Muscle of back (tissue), 11 donors: ENCODE data around the gene IFI30. TPM values are rescaled to one million over a fixed set of nuclear protein-coding genes. Genes with fewer than 3 reads are reported as not detected.
"Not testable (repeated sequence)": the region's sequence is repeated elsewhere in the genome, so short reads cannot be mapped to it uniquely, and the experiment has no call there.

Experiments
- DNase-seq, 3 donors: peaks; one replicate each; pipeline versions ENCODE4 v3.0.0 to v3.0.0-alpha.2; 2013
- polyA plus RNA-seq, 10 donors: library from polyadenylated mRNA; unstranded; fragments of 120-200 nt; gene quantifications; one replicate each; pipeline ENCODE4 v1.2.1, GENCODE V29; 2013; ENCODE audit not compliant: insufficient read length in 10 of 10

The IFI30 gene
- polyA plus RNA-seq, 10 donors = 0.50 to 1.8 (median 1.1) TPM; not detected in 3

DNA sequence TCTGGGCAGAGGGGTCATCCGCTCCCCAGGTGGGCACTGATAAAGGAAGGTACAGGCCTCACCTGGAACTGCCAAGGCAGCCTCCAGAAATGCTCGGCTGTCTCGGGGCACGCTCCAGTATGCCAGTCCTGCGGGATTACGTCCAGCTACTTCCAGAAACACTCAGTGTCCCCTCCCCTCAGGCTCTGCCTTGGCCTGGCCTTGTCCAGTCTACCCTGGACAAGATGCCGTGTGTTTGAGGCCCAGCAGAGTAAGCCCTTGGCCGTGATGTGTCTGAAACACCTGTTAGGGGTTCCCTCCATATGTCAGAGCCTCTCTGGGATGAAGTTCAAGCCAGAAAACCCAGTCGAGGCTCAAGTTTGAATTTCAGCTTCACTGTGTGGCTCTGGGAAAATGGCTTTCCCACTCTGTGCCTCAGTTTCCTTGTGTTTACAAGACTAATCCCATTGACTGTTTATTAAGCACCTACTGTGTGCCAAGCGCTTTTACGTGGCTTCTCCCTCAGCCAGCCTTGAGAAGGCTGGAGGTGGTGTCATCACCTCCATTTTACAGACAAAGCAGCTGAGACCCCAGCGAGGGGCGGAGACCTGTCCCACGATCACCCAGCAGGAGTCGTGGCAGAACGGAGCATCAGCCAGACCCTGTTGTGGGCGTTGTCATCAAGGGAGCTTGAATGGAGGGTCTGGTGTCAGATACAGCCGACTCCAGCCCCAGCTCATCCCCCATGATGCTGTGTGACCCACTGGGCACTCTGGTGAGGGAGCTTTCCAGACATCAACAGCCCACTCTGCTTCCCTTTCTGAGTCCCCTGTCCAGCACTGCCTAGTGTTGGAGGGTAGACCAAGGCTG, 22.6 kb upstream of the IFI30 start:
- no peak for DNase-seq

DNA sequence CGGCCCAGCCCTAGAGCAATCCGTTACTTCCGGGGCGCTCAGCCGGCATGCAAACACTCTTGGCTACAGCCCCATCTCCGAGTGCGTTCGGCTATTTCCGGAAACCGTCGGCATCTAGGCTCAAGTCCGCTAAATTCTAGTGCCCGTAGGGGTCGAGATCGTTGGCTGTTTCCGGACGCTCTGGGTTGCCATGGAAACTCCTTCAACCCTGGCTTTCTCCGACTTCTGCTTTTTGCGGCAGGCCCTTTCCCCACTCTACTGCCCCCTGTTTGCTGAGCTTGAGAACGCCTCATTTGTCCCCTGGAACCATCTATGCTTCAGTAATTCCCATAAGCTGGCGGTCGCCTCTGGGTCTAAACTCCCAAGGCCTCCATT, 21.2 kb upstream of the IFI30 start:
- DNase-seq = peak; percentile 97 to 99 (median 97)

DNA sequence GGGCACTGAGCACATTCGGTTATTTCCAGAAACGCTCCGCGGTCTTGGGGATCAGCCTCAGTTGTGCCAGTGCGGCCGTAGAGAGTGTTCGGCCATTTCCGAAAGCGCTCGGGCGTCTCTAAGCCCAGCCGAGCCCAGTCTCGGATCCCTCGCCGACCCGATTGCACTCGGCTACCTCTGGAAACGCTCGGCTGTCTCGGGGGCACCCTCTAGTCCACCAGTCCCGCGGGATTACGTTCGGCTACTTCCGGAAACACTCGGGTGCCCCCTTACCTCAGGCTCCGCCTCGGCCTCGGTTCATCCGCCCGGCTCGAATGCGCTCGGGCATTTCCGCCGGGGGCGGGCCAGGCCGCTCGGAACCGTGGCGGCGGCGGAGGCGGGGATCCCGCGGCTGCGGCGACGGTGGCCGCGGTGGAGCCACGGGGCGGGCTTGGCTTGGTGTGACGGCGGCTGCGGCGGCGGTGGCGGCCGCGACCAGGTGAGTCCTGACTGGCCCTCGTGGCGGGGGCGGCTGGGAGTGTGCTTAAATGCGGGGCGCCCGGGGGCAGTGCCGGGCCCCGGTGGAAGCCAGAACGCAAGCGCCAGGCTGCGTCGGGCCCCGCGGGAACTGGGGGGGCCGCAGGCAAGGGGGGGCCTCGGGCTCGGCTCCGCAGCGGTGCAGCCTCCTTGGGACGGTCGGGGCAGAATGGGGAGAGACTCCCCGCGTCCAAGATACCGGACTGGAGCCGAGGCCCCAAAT, 20.6 kb upstream of the IFI30 start, which contains the start of gene PIK3R2:
PIK3R2 (plus strand) TSS at position 347 of the 739 bp plus-strand sequence. CDS start 2,717 bp downstream, outside the sequence.
- DNase-seq = peak; percentile 99

DNA sequence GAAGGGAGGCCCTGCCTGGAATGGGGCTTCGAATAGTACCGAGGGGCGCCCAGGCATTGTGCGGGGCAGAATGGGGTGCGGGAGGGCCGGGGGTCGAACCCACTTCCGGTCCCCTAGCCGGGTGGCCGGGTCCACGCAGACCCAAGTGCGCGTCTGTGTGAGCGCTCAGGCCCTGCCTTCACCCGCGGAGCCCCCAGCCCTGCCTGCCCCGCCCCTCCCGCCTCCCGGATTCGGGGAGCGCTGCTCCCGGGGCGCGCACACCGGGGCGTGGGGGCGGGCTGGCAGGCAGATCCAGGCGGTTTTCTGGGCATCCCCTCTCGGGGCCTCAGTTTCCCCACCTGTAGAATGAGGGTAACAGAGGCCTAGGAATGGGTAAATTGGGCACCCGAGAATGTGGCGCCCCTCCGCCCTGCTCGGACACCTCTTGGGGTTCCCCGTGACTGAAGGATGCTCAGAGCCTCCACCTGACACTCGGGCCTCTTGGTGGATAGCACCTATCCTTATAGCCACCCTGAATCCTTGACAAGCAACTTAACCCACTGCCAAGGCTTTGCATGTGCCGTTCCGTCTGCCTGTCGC, 20.0 kb upstream of the IFI30 start:
- DNase-seq = no peak

DNA sequence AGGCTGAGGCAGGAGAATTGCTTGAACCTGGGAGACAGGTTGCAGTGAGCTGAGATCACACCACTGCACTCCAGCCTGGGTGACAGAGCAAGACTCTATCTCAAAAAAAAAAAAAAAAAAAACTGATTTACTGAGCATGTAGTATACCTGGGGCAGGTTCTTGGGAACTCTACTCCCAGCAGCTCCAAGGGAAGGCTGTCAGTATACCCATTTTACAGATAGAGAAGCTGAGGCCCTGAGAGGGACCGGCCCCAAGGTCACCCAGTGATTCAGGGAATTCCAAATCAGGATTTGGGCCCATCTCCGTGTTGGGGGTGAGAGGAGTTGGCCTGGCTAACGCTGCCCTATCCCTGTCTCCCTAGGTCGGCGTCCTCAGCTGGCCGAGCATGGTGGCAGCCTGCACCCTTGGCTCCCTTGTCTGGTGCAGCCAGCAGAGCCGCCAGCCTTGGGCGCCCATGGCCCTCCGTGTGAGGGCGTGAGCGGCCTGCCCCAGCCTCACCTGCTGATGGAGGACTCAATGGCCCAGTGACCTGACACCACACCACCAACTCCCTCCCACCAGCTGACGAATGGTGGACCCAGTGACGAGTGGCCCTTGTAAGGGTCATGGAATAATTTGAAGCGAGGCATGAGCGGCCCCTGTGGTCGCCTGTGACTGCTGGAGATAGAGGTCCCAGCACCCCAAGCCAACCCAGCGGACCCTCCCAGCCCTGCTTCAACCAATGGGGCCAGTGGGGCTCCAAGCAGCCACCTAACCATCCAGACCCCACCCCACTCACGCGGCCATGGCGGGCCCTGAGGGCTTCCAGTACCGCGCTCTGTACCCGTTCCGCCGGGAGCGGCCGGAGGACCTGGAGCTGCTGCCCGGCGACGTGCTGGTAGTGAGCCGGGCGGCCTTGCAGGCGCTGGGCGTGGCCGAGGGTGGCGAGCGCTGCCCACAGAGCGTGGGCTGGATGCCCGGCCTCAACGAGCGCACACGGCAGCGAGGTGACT, 18.2 kb upstream of the IFI30 start:
- DNase-seq = no peak

DNA sequence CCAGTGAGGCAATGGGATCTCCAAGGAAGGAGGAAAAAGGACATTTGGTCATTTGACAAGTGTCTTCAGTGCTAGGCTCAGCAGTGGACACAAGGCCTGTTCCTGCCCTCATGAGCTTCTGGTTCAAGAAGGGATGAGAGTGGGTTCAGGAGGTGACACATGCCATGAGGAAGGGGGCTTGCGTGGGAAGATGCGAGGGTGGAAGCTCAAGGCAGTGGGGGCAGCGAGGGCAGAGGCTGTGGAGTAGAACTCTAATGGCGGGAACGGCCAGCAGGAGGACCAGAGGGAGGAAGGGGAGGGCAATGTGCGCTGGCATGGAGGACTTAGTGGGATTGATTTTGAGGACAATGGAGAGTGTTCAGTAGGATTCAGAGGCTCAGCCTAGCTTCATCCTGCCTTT, 17.3 kb upstream of the IFI30 start:
- no peak for DNase-seq

DNA sequence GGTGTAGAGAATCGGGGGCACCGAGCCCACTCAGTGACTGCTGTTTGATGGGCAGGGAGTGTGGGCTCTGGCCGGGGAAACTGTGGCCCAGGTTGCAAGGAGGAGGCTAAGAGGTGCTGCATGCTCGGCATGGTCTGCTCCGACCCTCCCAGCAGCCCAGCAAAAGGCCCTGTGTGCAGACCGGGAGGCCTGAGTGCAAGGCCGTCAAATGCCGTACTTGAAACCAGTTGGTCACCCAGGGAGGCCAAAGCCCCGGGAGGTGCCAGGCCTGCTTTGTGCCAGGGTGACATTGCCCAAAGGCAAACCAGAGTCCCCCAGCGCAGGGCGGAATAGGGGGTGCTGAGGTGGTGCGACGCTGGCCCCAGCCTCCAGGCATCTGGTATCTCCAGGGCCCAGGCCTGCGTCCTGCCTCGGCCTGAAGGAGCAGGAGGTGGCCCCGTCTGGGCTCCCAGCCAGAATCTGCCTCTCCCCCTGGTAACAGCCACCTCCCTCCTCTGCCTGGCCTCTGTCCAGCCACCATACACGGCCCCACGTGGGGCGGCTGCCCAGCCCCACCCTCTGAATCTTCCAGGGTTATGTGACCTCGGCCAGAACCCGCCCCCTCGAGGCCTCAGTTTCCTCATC, 16.7 kb upstream of the IFI30 start:
- peak; percentile 81 to 90 (median 84) for DNase-seq

DNA sequence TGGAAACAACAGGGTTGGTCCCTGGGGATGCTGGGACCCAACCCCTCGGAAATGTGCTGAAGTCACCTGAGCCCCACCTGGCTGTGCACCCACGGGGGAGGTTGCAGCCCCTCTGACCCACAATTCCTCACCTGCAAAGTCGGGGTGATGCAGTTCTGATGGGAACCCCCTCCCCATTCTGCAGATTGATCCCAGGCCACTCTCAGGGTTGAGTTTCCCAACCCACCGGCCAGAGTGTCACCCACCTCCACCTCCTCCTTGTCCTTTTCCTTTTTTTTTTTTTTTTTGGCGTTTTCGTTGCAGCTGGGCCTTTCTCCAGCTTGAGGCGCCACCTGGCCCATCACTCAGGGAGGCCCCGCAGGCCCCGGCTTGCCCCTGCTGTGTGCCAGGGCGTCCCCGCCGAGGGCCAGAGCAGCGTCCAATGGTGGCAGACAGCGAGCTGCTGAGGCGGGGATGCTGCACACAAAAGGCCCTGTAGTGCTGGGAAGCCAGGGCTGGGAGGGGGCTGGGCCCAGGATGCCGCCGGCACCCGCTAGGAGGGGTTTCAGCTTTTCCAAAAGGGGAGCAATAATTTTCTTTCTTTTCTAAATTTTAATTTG, 16.0 kb upstream of the IFI30 start:
- peak; percentile 65 to 78 (median 68) for DNase-seq

DNA sequence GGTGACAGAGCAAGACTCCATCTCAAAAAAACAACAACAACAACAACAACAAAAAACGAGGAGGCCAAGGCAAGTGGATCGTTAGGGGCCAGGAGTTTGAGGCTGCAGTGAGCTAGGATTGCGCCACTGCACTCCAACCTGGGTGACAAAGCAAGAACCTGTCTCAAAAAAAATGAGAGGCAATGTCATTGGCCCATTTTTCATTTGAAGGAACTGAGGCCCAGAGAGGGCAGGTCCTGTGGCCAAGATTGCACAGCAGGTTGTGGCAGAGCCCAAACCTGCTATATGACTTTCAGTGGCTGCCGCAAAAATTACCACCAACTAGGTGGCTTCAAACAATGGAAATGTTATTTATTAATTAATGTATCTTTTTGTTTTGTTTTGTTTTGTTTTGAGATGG, 15.1 kb upstream of the IFI30 start:
- no peak for DNase-seq

DNA sequence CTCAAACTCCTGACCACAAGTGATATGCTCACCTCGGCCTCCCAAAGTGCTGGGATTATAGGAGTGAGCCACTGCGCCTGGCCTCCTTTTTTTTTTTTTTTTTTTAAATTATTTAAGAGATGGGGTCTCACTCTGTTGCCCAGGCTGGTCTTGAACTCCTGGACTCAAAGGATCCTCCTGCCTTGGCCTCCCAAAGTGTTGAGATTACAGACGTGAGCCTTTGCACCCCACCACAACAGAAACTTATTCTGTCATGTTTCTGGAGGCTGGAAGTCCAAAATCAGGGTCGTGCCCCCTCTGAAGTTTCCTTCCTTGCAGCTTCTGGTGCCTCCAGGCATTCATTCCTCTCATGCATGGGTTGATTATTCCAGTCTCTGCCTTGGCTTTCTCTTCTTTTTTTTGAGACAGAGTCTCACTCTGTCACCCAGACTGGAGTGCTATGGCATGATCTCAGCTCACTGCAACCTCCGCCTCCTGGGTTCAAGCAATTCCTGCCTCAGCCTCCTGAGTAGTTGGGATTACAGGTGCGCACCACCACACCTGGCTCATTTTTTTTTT, 14.5 kb upstream of the IFI30 start:
- DNase-seq = not testable (repeated sequence)

DNA sequence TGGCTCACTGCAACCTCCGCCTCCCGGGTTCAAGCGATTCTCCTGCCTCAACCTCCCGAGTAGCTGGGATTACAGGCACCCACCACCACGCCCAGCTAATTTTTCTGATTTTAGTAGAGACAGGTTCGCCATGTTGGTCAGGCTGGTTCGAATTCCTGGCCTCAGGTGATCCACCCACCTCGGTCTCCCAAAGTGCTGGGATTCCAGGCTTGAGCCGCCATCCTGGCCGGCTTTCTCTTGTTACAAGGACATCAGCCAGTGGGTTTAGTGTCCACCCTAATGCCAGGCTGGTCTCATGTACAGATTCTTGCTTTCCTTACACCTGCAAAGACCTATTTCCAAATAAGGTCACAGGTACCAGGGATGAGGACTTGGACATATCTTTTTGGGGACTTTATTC, 13.8 kb upstream of the IFI30 start:
- DNase-seq = no peak

DNA sequence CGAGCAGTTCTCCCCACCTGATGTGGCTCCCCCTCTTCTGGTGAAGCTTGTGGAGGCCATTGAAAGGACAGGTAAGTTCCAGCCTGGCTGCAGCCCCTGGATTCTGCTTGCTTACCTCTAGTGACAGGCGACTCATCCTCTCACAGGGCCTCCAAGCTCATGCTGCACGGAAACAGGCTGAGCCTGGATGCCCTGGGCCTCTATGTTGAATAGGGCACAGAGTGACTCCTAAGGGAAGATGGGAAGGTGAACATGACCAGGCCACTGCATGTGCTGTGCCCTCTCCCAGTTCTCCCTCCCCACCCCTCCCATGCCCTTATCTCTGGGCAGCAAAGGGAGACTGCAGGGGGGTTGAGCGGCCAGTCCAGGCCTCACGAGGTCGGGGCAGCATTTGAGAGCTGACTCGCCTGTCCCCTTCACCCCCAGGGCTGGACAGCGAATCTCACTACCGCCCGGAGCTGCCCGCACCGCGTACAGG, 13.1 kb upstream of the IFI30 start:
- DNase-seq = no peak

DNA sequence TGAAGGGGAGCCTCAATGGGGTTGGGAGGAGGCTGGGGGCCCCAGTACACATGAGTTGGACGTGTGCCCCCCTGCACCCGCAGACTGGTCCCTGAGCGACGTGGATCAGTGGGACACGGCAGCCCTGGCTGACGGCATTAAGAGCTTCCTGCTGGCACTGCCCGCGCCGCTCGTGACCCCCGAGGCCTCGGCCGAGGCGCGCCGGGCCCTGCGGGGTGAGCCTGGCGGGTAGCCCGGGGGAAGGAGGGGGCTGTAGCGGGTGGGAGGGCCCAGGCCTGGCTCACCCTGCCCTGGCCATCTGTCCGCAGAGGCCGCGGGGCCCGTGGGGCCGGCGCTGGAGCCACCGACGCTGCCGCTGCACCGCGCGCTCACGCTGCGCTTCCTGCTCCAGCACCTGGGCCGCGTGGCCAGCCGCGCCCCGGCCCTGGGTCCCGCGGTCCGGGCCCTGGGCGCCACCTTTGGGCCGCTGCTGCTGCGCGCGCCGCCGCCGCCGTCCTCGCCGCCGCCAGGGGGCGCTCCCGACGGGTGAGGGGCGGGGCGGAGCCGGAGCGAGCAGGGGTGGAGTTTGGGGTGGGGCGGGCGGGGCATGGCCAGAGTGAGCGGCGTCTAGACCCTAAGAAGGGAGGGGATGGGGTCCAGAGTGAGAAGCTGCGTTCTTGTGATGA, 12.5 kb upstream of the IFI30 start:
- peak; percentile 54 to 78 (median 73) for DNase-seq

DNA sequence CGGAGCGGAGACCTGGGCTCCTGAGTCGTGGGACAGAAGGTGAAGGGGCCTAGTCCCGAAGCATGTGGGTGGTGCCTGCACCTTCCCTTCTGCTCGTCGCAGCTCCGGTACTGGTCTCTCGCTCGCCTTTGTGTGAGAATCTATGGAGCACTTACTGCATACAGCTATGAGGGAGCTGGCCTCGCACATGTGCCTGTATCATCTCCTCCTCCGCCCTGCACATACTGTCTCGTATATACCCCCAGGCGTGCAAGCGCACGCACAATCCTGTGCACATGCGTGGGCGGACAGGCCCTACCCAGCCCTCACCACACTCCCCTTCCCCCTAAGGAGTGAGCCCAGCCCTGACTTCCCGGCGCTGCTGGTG, 12.0 kb upstream of the IFI30 start:
- DNase-seq = no peak

DNA sequence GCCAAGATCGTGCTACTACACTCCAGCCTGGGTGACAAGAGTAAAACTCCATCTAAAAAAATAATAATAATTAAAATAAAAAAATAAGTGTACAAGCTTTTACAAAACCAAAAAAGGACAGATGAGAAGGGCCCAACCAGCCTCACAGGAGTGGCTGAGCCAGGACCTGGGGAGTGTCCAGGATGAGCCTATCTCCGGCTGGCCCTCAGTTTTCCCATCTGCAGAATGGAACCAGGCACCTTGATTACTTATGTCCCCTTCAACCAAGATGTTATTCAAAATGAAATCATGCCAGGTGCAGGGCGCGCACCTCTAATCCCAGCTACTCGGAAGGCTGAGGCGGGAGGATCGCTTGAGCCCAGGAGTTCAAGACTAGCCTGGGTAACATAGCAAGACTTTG, 9.5 kb upstream of the IFI30 start:
- no peak for DNase-seq

DNA sequence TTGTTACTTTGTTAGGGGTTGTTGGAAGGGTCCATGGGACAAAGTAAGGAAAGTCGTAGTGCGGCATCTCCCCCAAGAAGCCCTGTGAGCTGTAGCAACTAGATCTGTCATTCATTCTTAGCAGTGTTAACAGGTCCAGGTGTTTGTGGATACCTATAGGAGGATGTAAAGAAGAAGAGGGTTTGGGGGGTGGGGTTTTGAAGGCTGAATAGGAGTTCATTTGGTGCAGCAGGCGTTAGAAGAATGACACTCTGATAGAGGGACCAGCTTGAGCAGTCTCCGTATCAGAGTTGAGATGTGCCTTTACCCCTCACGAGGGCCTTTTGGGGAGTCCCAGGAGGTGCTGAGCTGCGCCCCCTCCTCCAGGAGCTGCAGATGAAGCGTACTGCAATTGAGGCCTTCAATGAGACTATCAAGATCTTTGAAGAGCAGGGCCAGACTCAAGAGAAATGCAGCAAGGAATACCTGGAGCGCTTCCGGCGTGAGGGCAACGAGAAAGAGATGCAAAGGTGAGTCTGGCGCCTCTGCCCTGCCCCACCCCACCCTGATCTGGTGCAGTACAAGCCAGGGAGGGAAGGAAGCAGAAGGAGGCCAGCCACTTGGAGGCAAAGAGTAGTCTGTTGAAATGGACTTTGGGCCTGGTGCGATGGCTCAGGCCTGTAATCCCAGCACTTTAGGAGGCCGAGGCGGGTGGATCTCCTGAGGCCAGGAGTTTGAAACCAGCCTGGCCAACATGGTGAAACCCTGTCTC, 7.6 kb upstream of the IFI30 start:
- DNase-seq = no peak

DNA sequence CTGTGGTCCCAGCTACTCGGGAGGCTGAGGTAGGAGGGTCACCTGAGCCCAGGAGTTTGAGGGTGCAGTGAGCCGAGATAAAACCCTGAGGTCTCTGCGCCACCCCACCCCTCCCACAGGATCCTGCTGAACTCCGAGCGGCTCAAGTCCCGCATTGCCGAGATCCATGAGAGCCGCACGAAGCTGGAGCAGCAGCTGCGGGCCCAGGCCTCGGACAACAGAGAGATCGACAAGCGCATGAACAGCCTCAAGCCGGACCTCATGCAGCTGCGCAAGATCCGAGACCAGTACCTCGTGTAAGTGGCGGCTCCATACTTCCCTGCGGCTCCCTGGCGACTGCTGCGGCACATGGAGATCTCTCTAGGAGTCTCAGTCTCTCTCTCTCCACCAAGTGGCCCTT, 6.6 kb upstream of the IFI30 start:
- no peak for DNase-seq

DNA sequence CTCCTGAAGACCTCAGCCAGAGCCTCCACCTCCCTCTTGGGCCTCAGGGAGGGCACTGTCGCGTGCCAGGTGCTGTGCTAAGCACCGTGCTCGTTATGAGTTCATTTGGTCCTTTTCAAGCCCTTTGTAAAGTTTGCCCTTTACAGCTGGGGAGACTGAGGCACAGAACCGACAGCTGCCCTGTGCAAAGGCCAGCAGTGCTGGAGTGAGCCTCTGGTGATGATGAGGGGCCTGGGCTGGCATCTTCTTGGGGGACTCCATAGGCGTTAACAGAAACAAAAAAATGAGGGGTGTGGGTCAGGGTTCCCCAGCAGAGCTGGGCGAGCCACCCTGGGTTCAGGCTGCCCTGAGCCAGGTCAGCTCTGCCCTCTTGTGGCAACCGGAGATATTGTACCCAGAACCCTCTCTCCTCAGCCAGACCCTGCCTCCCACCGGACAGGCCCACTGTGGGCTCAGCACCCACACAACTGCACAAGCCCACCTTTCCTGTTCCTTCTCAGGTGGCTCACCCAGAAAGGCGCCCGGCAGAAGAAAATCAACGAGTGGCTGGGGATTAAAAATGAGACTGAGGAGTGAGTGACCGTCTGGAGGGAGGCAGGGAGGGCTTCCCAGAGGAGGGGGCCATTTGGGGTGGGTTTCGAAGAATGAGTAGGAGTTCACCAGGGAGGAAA, 5.5 kb upstream of the IFI30 start:
- peak in 2 of 3 donors; percentile 43 to 51 for DNase-seq
